HG02852 (cell line): ENCODE measurements around the gene MT1G.
"Not testable (repeated sequence)": the region's sequence is repeated elsewhere in the genome, so short reads cannot be mapped to it uniquely, and the experiment has no call there.

ENCODE experiments used
- ATAC-seq: cut with Tn5 transposase; IDR thresholded peaks from one replicate; pipeline ENCODE4 v1.9.1; 2021; ENCODE audit warnings: mild to moderate bottlenecking, moderate library complexity; ENCODE audit not compliant: unreplicated experiment

The MT1G gene

DNA sequence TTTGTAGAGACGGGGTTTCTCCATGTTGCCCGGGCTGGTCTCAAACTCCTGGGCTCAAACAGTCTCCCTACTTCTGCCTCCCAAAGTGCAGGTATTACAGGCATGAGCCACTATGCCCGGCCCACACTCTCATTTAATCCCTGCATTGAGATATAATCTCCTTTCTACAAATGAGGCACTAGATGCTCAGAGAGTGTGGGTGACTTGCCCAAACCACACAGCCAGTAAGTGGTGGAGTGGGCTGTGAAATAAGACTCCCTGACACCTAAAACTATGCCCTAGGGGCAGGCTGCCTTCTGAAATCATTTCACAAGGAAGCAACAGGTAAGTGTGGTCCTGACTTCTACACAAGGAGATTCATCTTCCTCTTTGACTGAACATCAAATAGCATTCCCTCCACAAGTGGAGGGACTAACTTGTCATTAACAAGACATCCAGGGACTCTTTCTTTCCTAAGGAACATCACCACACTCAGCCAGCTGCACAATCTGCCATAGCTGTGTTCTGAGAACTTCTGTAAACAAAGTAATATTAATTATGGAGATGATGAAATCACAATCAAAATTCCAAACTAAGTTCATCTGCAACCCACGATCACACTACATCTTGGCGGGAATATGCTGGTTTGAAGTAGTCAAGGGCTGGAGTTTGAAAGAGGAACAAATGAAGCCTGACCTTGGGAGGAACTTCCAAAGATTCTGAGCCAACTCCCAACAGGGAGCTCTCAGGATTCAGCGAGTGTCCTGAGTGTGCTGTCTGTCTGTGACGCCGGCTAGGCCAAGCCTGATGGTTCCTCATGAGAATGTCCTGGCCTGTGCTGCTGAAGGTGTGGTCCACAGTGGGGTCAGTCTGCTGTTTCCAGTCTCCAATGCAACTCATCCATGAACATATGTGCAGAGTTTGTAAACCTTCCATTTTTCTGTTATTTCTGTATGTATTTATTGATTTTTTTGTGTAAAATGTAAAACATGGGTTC lies 2.3 kb downstream of the MT1G start:
- ATAC-seq = not testable (repeated sequence)

DNA sequence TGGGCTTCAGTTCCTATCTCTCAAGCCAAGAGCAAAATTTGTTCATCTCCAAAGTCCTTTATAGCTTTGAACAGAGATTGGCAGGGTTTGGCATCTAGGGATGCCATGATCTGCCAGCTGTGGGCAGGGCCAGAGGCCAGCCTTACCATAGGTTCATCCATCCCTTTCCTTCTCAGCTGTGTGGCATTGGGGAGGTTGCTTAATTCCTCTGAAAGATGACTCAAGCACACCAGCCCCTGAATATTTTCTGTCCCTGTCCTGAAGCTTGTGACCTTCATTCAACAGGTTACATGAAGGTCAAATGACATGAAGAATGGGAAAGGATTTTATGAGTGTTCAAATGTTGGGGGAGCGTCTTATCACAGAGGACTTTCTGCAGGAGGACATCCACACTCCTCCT lies 3.4 kb downstream of the MT1G start:
- no peak for ATAC-seq

DNA sequence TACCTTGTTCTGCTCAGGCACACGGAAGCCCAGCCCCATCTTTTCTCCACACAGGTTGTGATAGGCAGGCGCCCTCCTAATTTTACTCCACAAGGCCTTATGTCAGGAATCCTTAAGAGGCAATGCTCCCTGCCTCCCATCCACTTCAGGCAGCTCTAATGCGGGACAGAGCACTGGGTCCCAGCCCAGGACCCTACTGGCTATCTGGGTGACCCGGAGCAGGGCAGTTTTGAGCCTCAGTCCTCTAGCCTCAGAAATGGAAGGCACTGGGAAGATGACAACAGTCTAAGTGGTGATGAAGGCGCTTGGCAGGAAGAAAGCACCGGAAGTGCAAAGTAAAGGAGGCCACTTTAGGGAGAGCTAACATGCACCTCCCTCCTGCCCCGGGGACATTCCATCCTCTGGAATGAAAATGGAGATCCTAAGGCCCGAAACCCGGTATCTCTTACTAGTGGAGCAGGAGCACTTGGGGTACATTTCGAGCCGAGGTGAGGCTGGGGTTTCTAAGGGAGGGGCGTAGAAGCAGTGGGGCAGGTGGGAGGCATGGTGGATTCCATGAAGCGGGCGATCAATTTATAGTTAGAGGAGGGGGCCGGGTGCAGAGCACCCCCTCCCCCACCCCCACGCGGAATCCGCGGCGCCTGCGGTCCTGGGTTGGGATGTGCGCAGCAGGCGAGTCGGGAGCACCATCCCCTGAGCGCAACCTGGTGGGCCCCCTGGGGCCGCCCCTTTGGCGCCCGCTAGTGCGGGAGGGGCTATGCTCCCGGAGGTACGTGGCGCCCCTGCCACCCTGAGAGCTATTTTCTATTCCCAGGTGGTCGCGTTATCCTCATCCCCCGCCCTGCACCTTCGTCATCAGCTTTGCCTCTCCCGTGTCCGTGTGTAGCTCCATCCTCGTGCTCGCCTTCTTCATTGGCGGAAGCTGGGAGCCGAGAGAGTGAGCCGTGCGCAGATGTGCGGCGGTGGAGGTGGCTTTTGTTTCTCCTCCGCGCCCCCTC lies 5.2 kb downstream of the MT1G start:
- ATAC-seq = no peak

DNA sequence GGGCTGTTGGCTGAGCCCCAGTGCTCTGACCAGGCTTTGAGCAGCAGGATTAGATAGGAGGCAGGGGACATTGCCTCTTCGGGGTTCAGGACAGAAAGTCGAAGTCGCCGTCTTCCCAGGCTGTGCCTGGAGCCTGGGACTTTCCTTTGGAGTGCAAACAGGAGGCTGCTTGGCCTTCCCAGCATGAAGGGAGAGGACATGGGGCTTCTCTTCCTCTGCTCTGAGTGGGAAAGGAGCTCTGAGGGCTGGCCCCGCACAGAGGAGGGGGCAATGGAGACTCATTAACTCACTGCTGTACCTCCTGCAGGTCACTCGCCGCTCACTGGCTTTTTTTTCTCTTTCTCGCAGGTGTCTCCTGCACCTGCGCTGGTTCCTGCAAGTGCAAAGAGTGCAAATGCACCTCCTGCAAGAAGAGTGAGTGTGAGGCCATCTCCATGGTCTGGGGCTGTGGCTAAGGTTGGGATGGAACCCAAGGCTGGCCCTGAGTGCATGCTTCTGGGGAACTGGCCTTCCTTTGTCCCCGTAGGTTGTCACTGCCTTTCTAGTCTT lies 9.5 kb downstream of the MT1G start:
- no peak for ATAC-seq

DNA sequence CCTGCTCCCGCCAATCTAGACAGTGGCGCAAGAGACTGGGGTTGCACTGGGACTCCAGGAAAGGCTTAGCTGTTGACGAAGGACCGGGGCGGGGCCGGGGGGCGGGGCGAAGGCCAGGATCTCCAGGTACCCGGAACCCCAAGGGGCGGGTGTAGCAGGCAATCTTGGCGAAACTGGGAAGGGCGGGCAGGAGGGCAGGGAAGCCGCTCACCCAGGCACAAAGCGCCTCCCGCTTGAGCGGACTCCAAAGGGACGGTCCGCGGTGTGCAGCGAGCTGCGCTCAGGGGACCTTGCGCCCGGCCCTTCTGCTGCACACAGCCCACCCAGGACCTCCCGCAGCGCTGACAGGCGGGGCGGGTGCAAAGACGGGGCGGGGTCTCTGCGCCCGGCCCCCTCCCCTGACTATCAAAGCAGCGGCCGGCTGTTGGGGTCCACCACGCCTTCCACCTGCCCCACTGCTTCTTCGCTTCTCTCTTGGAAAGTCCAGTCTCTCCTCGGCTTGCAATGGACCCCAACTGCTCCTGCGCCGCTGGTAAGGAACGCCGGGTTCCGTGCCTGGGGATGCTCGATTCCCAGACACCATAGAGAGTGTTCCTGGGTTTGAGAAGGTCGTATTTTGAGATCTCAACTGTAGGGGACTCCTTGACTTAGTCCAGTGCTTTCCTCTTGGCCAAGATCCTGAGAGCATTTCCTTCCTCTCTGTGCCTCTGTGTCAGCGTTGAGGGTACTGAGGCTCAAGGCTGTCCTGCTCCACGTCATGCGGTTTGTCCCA lies 10.1 kb downstream of the MT1G start, which contains the start of gene MT1F:
MT1F (plus strand) TSS at position 405 of the 772 bp plus-strand sequence; CDS start at position 505, 100 bp downstream.
- no peak for ATAC-seq

DNA sequence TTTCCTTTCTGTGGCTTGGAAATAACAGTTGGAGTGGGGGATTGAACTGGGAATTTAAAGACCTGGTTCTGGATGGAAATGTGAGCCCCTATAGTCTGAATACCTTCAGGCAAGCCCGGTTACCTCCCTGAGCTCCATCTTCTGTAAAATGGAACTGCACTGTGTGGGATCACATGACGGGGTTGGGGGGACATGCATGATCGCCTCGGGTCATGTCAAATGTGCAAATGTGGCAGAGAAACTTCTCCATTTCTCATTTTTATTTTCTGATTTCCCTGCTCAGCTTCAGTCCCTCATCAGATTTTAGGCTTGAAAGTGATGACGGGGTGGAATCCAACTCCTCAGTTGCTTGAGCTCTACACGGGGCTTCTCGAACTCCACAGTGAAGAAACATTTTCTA lies 14.6 kb downstream of the MT1G start:
- no peak for ATAC-seq

DNA sequence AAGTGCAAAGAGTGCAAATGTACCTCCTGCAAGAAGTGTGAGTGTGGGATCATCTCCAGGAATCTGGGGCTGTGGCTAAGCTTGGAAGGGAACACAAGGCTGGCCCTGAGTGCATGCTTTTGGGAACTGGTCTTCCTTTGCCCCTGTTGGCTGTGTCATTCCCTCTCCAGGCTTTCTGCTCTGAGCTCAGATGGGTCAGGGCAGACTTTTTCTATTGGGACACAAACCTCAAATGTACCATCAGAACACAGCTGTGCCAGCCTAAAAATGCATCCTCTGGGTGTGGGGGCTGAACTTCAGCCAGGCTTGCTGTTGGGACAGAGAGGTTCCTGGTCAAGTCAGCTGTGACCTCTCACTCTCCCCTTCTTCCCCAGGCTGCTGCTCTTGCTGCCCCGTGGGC lies 15.3 kb downstream of the MT1G start:
- ATAC-seq = no peak

DNA sequence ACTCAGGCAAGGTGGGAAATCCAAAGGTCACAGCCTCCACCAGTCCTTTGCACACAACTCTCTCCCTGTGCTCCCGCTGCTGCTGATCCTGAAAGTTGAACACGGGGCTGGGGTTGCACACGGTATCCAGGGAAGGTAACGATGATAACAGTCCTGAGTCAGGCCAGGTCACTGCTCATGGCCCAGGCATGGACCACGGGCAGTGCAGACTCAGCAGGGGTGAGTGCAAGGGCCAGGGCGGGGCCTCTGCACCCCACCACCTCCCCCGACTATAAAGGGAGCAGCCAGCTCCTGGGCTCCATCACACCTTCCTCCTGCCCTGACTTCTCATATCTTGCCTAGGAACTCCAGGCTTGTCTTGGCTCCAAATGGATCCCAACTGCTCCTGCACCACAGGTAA lies 16.3 kb downstream of the MT1G start, which contains the start of gene MT1B:
MT1B (plus strand) TSS at position 301 of the 400 bp plus-strand sequence; CDS start at position 369, 68 bp downstream.
- no peak for ATAC-seq

DNA sequence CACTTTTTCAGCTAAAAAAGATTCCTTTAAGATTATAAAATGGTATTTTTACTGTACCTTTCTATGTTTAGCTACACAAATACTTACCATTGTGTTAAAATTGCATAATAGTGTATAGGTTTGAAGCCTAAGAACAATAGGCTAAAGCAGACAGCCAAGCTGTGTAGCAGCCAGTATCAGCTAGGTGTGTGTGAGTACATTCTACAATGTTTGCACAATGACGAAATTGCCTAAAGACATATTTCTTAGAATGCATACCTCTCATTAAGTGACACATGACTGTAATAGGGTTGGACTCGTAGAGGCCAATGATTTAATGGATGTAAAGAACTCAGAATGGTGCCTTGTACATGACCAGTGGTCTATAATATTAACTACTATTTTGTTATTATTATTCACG lies 18.0 kb downstream of the MT1G start:
- no peak for ATAC-seq

DNA sequence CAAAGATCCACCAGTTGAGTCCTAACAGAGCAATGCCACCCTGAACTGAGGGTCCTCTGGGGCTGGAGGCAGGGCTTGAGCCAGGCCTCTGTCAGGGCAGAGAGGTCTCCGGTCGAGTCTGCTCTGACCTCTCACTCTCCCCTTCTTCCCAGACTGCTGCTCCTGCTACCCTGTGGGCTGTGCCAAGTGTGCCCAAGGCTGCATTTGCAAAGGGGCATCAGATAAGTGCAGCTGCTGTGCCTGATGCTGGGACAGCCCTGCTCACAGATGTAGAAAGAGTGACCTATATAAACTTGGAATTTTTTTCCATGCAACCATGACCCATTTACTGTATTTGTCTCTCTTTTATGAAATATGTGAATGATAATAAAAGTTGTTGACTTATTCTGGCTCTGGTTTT lies 18.6 kb downstream of the MT1G start:
- ATAC-seq = no peak

DNA sequence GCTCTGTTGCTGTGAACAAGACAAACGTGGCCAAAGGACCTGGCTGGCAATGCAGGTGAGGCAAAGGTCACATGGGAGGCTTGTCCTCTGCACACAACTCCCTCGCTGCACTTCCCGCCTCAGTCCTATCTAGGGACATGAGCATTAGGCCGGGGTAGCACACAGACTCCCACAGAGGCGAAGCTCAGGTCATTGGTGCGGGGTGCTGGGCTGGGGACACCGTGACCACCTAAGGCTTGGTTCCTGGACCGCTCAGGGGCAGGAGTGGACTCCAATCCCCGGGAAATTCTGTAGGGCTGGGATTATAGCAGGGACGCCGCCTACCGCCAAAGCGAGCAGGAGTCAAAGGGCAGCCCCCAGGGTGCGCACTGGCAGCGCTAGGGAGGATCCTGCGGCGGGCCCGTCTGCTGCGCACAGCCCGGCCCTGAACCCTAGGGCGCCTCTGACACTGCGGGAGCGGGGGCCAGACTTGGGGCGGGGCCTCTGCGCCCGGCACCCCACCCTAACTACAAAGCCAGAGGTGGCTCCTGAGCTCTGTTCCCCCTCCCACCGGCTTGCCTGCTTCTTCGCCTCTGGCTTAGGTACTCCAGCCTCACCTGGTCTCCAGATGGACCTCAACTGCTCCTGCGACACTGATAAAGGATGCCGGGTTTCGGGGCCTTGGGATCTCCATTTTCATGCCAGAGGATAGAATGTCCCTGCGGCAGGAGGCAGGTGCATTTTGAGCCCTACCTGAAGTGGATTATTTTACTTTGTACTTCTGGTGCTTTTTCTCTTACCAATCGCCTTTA lies 20.0 kb downstream of the MT1G start:
- ATAC-seq = no peak

DNA sequence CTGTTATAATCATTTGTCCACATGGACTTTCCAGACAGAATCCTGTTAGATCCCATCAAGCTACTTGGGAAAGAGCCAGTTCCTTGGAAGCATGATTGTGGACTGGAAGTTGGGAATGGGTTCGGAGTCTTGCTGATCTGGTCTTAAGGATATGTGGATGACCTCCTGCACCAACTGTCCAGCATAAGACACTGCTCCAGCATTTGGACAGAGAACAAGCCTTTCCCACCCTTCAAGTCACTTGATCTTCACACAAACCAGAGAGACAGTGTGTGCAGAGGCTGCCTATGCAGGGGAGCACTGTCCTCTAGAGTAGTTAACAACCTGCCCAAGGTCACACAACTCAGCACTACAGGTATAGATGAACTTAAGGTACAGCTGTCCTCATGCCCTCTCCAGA lies 22.0 kb downstream of the MT1G start:
- ATAC-seq = no peak

DNA sequence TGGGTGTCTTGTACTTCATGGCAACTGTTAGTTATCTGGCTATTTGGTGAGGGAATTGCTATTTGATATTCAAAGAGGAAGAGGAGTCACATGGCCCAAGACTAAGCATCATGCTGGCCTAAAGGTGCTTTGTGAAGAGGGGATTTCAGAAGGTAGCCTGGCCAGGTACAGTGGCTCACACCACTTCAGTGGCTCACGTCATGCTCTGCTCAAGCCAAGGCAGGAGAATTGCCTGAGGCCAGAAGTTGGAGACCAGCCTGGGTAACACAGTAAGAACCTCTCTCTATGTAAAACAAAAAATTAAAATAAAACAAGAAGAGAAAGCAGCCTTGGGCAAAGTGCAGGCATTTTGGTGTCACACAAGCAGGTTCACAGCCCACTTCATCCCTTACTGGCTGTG lies 22.6 kb downstream of the MT1G start:
- no peak for ATAC-seq

DNA sequence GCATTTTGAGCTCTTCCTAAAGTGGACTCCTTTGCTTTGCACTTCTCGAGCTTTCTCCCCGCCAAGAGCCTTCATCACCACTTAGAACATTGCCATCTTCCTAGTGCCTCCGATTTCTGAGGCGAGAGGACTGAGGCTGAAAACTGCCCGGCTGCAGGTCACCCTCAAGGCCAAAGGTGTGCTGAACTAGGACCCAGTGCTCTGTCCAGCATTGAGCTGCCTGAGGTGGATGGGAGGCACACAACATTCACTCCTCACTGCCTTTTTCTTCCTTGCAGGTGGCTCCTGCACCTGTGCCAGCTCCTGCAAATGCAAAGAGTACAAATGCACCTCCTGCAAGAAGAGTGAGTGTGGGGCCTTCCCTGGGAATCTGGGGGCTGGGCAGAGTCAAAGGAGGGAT lies 24.0 kb downstream of the MT1G start:
- no peak for ATAC-seq

DNA sequence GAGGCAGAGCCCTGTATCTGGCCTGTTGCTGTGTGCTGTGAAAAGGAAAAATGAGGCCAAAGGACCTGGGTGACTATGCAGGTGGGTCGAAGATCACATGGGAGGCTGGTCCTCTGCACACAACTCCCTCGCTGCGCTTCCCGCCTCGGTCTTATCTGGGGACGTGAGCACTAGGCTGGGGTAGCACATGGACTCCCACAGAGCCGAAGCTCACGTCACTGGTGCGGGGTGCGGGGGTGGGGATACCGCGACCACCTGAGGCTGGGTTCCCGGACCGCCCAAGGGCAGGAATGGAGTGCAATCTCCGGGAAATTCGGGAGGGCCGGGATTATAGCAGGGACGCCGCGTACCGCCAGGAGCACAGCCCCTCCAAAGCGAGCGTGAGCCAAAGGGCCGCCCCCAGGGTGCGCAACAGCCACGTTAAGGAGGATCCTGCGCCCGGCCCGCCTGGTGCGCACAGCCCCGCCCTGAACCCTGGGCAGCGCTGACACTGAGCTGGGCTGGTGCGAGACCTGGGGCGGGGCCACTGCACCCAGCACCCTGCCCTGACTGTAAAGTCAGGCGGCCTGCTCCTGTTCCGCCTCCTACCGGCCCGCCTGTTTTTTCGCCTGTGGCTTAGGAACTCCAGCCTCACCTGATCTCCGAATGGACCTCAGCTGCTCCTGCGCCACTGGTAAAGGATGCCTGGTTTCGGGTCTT lies 24.6 kb downstream of the MT1G start:
- ATAC-seq = no peak

DNA sequence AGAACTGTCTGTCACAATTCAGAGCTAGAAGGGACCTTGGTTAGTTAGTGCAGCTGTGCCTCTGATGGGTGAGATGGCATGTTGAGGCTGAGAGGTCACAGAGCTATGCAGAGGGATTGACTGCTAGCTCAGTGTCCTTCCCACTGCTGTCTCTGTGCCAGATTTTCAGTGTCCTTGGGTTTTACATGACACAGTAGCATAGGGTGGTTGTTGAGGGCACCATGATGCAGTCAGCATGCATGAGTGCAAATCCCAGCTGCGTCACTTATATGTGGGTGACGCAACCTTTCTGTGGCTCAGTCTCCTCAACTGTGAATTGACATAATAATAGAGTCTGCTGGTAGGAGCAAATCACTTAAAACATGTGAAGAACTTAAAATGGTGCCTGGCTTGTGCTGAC lies 26.7 kb downstream of the MT1G start:
- no peak for ATAC-seq

DNA sequence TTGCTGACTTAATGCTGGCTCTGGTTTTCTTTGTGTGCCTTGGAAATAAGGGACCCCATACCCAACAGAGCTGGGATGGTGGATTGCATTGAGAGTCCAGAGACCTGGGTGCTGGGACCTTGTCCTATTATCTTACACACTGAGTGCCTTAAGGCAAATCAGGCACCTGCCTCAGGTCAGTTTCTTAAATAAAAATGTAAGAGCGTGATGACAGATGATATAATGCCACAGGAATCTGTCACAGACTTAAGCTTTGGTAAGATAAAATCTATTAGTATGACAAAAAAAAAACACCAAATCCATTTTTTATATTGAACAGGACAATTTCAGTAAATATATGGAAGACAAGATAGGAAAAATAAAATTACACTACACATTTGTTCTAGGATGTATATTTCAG lies 27.8 kb downstream of the MT1G start:
- ATAC-seq = no peak

DNA sequence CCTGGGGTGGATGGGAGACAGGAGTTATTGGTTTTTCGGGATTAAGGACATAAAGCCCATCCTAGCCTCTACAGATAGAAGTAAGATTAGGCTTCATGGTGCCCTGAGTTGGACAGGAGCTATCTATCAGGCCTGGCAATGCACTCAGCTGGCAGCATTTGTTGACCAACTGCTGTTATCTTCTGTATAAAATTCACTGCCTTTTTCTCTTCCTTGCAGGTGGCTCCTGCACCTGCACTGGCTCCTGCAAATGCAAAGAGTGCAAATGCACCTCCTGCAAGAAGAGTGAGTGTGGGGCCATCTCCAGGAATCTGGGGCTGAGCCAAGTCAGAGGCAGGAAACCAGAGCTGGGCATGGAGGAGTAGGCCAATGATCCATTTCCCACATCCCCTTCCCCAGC lies 28.8 kb downstream of the MT1G start:
- no peak for ATAC-seq
